ENCODE measurements around the gene CORO2B. TPM values are rescaled to one million over a fixed set of nuclear protein-coding genes. Genes with fewer than 3 reads are reported as not detected.

Gene CORO2B
- total RNA-seq, 4 donors from 2014 or later: 0.19 to 2.3 (median 0.22) TPM; not detected in 1

GRCh38 chr15:68580026-68580882 is 1.5 kb downstream of the CORO2B start:
- no peaks in the 10 kb centered on the region for H3K36me3 ChIP-seq
- H3K4me1 ChIP-seq: peaks cover 16 to 36% (median 18%) of the 10 kb centered on the region in 3 donors
- H3K27ac ChIP-seq: peak overlapping the region in 3 of 4 donors; percentile 28 to 83 (median 74)
- 62 to 70% methylated on average over 6 of the region's 11 CpGs for WGBS, 2 donors
- H3K4me3 ChIP-seq: peak overlapping the region in 1 of 4 donors; percentile 54
- TF ChIP-seq POLR2A (IDR thresholded peaks at IDR 0.05) (no peak), CTCF (IDR thresholded peaks at IDR 0.05) (no peak)
- H3K27me3 ChIP-seq: peaks cover 0 to 60% (median 3%) of the 10 kb centered on the region in 4 donors
- no peaks in the 10 kb centered on the region for H3K9me3 ChIP-seq
- DNase-seq: no peak
- intact Hi-C loops (cut with DNase I): no loop called here

- H3K27ac ChIP-seq: peak overlapping the region in 1 of 4 donors; percentile 83
- H3K36me3 ChIP-seq: no peaks in the 10 kb centered on the region
- H3K27me3 ChIP-seq: peaks cover 0 to 54% (median 3%) of the 10 kb centered on the region in 4 donors
- WGBS, 2 donors: no CpG with 5 or more reads among the region's 1 CpG
- no peaks in the 10 kb centered on the region for H3K9me3 ChIP-seq
- TF ChIP-seq CTCF (IDR thresholded peaks at IDR 0.05) (no peak), POLR2A (IDR thresholded peaks at IDR 0.05) (no peak)
- no peak overlapping the region for H3K4me3 ChIP-seq
- DNase-seq: no peak
- intact Hi-C loops (cut with DNase I): no loop called here
- H3K4me1 ChIP-seq: peaks cover 16 to 36% (median 18%) of the 10 kb centered on the region in 3 donors
Observed at GRCh38 chr15:68580883-68581155, 2.0 kb downstream of the CORO2B start.

- Histone ChIP-seq H3K27me3 (peaks cover 0 to 46% (median 3%) of the 10 kb centered on the region in 4 donors), H3K36me3 (no peaks in the 10 kb centered on the region), H3K27ac (no peak overlapping the region), H3K4me3 (no peak overlapping the region), H3K9me3 (no peaks in the 10 kb centered on the region), H3K4me1 (peaks cover 16 to 36% (median 18%) of the 10 kb centered on the region in 3 donors)
- no peak for DNase-seq
- intact Hi-C loops (cut with DNase I): no loop called here
- TF ChIP-seq POLR2A (IDR thresholded peaks at IDR 0.05) (no peak), CTCF (IDR thresholded peaks at IDR 0.05) (no peak)
- WGBS, 2 donors: 80% methylated on average over 5 of the region's 5 CpGs
Observed at GRCh38 chr15:68581725-68582124, 2.9 kb downstream of the CORO2B start.

GRCh38 chr15:68582236-68582635 is 3.4 kb downstream of the CORO2B start:
- no peak overlapping the region for H3K27ac ChIP-seq
- no peak overlapping the region for H3K4me3 ChIP-seq
- peaks cover 16 to 35% (median 17%) of the 10 kb centered on the region in 3 donors for H3K4me1 ChIP-seq
- no peak for DNase-seq
- 67 to 80% methylated on average over 4 of the region's 4 CpGs for WGBS, 2 donors
- TF ChIP-seq CTCF (IDR thresholded peaks at IDR 0.05) (no peak), POLR2A (IDR thresholded peaks at IDR 0.05) (no peak)
- peaks cover 0 to 41% (median 3%) of the 10 kb centered on the region in 4 donors for H3K27me3 ChIP-seq
- no peaks in the 10 kb centered on the region for H3K9me3 ChIP-seq
- H3K36me3 ChIP-seq: no peaks in the 10 kb centered on the region
- intact Hi-C loops (cut with DNase I): no loop called here

- H3K36me3 ChIP-seq: no peaks in the 10 kb centered on the region
- intact Hi-C loops (cut with DNase I): no loop called here
- H3K9me3 ChIP-seq: no peaks in the 10 kb centered on the region
- H3K27ac ChIP-seq: no peak overlapping the region
- H3K4me1 ChIP-seq: peaks cover 11 to 29% (median 15%) of the 10 kb centered on the region in 3 donors
- no peak for TF ChIP-seq CTCF (IDR thresholded peaks at IDR 0.05)
- TF ChIP-seq POLR2A (IDR thresholded peaks at IDR 0.05): no peak
- no peak overlapping the region for H3K4me3 ChIP-seq
- no peak for DNase-seq
- WGBS, 2 donors: 40 to 75% methylated on average over 1 to 2 of the region's 3 CpGs
- peaks cover 0 to 35% (median 3%) of the 10 kb centered on the region in 4 donors for H3K27me3 ChIP-seq
Observed at GRCh38 chr15:68582864-68583263, 4.1 kb downstream of the CORO2B start.
